Natural killer cell (primary cell): Measurements from ENCODE around the gene CDK5RAP3. TPM values are rescaled to one million over a fixed set of nuclear protein-coding genes. Genes with fewer than 3 reads are reported as not detected.

Source experiments
- ATAC-seq, 3 donors: fragments of 150-1000 bp in 2 of 3; fragments of 200-7000 bp in 1 of 3; cut with Tn5 transposase; 1 replicate in 1 of 3; 2 replicates in 2 of 3; pipeline ENCODE4 v1.10.0; 2021; ENCODE audit warnings: mild to moderate bottlenecking in 2 of 3, moderate library complexity in 2 of 3
- DNase-seq, 2 donors: peaks; one replicate each; pipeline versions ENCODE4 v3.0.0 to v3.0.0-alpha.2; 2013 to 2021; ENCODE audit warnings: mixed read lengths in 1 of 2
- H3K27ac ChIP-seq: one replicate; pipeline ENCODE4 v1.5.1; 2013; ENCODE audit warnings: mild to moderate bottlenecking, low read length
- H3K27me3 ChIP-seq: one replicate; pipeline ENCODE4 v1.6.1; 2013; ENCODE audit warnings: low read length; ENCODE audit not compliant: control insufficient read depth, insufficient read depth
- H3K36me3 ChIP-seq: one replicate; pipeline ENCODE4 v1.6.1; 2013; ENCODE audit warnings: low read length; ENCODE audit not compliant: control insufficient read depth, insufficient read depth
- H3K4me1 ChIP-seq: one replicate; pipeline ENCODE4 v1.6.1; 2013; ENCODE audit warnings: low read length; ENCODE audit not compliant: control insufficient read depth, insufficient read depth
- H3K4me3 ChIP-seq: one replicate; pipeline ENCODE4 v1.5.1; 2013; ENCODE audit warnings: low read length
- H3K9me3 ChIP-seq: one replicate; pipeline ENCODE4 v1.6.1; 2013; ENCODE audit warnings: low read length; ENCODE audit not compliant: control insufficient read depth, insufficient read depth
- H3K27ac Mint-ChIP-seq, 2 donors: one replicate each; pipeline ENCODE4 v1.8.0; 2022; ENCODE audit warnings: mild to moderate bottlenecking in 2 of 2, mixed read lengths in 2 of 2, moderate library complexity in 1 of 2
- H3K27me3 Mint-ChIP-seq, 2 donors: one replicate each; pipeline ENCODE4 v1.8.0; 2022; ENCODE audit warnings: low read depth in 2 of 2, mixed read lengths in 2 of 2
- H3K36me3 Mint-ChIP-seq: one replicate; pipeline ENCODE4 v1.8.0; 2022; ENCODE audit warnings: mixed read lengths
- H3K4me1 Mint-ChIP-seq, 2 donors: one replicate each; pipeline ENCODE4 v1.8.0; 2022; ENCODE audit warnings: mixed read lengths in 2 of 2
- H3K4me3 Mint-ChIP-seq: one replicate; pipeline ENCODE4 v1.8.0; 2022; ENCODE audit warnings: mild to moderate bottlenecking, moderate library complexity, mixed read lengths
- H3K9me3 Mint-ChIP-seq, 2 donors: one replicate each; pipeline ENCODE4 v1.8.0; 2022; ENCODE audit warnings: mixed read lengths in 2 of 2
- WGBS: methylation state at CpG from one replicate; pipeline ENCODE4 v1.1.7; 2013; ENCODE audit warnings: missing lambda C conversion rate; ENCODE audit not compliant: insufficient coverage; 5-methylcytosine and 5-hydroxymethylcytosine counted together
- intact Hi-C: fragments of 100-400 bp; cut with micrococcal nuclease; formaldehyde crosslinking; loops from one replicate; pipeline ENCODE4 v1.14.2; 2022
- total RNA-seq, 4 donors: library from RNA; stranded (reverse); fragments of 120-200 nt in 1 of 4; gene quantifications; one replicate each; pipeline versions ENCODE4 v1.2.3 to v1.2.4, GENCODE V29; 2013 to 2022
- TF ChIP-seq, protein P1 (sequence below): fragments of 200-600 bp; IDR thresholded peaks from one replicate; pipeline ENCODE4 v1.8.0; 2022; ENCODE audit warnings: antibody characterized with exemption

The CDK5RAP3 gene
- total RNA-seq, 3 donors from 2014 or later (not counting 1 experiment from before 2014, with no cell fraction given) = 289 to 300 (median 292) TPM

DNA sequence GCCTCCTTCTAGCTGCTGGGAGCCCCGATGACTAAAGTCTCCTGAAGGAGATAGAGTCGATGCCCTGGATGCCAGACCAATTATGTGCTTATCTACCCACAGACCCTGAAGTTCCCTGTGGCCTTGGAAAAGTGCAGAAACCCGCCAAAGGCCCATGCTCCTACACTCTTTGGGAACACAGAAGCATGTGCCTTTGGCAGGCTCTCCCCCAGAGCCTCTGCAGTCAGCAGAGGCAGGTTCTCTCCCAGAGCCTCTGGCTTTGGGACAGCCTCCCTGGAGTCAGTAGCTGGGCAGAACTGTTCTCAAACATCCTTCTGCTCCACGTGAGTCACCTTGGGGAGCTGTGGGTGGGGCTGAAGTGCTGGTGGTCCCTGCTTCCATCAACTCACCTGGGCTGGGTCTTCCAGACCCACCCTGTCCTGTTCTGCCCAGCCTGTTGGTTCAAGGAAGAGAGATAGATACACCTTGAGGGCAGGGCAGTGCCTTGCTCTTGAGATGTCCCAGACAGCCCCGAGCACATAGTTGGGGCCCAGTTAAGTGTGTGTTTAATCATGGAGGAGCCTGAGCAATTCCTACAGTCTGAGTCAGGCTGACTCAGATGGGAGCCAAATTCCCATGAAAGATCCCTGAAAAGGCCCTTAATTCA, 3.2 kb upstream of the CDK5RAP3 start:
- WGBS = 80% methylated on average over 4 of the region's 5 CpGs
- peaks cover 7 to 24% of the 10 kb centered on the region in 2 donors for H3K4me1 Mint-ChIP-seq

DNA sequence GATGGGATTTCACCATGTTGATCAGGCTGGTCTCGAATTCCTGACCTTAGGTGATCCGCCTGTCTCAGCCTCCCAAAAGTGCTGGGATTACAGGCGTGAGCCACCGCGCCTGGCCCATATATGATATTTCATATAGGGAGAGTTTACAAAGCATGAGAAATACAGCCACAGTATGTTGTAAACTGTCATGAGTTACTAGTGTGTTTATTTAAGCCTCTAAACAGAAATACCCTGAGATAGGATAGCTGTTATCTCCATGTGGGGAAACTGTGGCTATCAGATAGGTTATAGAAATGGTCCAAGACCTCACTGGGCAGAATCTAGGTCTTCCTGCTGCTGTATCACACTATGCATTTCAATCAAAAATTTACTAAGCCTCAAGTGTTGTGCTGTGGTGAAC, 2.1 kb upstream of the CDK5RAP3 start:
- H3K27me3 Mint-ChIP-seq = peaks cover 0 to 4% of the 10 kb centered on the region in 2 donors
- ATAC-seq (no peak), DNase-seq (no peak)
- no peak overlapping the region for H3K4me3 Mint-ChIP-seq
- Histone ChIP-seq H3K4me1 (peaks cover 15% of the 10 kb centered on the region), H3K27me3 (no peaks in the 10 kb centered on the region), H3K36me3 (peaks cover 1% of the 10 kb centered on the region), H3K27ac (no peak overlapping the region), H3K9me3 (no peaks in the 10 kb centered on the region), H3K4me3 (no peak overlapping the region)
- 92% methylated on average over 5 of the region's 5 CpGs for WGBS
- intact Hi-C loops = no loop called here
- peaks cover 2% of the 10 kb centered on the region for H3K36me3 Mint-ChIP-seq
- H3K9me3 Mint-ChIP-seq = no peaks in the 10 kb centered on the region
- peaks cover 14 to 24% of the 10 kb centered on the region in 2 donors for H3K4me1 Mint-ChIP-seq
- TF ChIP-seq, protein P1, sequence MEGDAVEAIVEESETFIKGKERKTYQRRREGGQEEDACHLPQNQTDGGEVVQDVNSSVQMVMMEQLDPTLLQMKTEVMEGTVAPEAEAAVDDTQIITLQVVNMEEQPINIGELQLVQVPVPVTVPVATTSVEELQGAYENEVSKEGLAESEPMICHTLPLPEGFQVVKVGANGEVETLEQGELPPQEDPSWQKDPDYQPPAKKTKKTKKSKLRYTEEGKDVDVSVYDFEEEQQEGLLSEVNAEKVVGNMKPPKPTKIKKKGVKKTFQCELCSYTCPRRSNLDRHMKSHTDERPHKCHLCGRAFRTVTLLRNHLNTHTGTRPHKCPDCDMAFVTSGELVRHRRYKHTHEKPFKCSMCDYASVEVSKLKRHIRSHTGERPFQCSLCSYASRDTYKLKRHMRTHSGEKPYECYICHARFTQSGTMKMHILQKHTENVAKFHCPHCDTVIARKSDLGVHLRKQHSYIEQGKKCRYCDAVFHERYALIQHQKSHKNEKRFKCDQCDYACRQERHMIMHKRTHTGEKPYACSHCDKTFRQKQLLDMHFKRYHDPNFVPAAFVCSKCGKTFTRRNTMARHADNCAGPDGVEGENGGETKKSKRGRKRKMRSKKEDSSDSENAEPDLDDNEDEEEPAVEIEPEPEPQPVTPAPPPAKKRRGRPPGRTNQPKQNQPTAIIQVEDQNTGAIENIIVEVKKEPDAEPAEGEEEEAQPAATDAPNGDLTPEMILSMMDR = no peak
- H3K27ac Mint-ChIP-seq = no peak overlapping the region

More for the DNA sequence above, 3.2 kb upstream of the CDK5RAP3 start:
- ATAC-seq = no peak
- Histone ChIP-seq H3K4me3 (no peak overlapping the region), H3K27ac (no peak overlapping the region), H3K36me3 (no peaks in the 10 kb centered on the region), H3K27me3 (no peaks in the 10 kb centered on the region), H3K4me1 (peaks cover 15% of the 10 kb centered on the region), H3K9me3 (no peaks in the 10 kb centered on the region)
- no peak for DNase-seq
- Mint-ChIP-seq H3K36me3 (no peaks in the 10 kb centered on the region), H3K27me3 (peaks cover 0 to 4% of the 10 kb centered on the region in 2 donors), H3K9me3 (no peaks in the 10 kb centered on the region), H3K27ac (no peak overlapping the region), H3K4me3 (no peak overlapping the region)
- TF ChIP-seq, protein P1 = no peak
- intact Hi-C loops = no loop called here

DNA sequence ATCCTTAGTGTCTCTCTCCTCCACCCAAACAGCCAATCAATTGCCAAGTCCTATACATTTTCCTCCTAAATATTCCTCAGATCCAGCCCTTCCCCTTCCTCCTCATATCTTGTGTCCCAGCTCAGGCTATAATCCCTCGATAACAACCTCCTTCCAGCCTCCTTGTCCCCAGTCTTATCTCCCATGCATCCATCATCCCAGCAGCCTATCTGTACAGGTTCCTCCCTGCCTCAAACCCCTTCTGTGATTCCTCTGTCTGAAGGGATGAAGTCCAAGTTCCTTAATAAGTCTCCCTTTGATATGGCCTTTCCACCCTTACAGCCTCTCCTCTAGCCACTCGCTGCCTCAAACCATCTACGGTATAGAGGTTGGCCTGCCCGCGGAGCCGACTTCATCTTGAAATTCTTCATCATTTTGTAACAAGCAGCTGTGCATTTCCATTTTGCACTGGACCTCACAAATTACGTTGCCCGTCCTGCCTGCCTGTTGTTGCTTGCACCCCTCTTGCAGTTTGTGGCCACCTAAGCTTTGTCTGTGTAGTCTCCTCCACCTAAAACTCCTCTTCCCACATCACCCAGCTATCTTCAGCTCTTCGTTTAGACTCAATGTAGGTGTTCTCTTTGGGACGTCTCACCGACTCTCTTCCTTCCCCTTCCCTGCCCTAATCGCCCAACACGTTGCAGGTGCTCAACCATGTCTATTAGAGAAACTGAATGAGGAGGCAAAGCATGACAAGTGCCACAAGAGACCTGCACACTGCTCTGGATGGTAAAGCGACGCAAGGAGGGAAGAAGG, 786 bp upstream of the CDK5RAP3 start:
- Mint-ChIP-seq H3K27ac (peak overlapping the region; percentile 83 to 87), H3K4me3 (peak overlapping the region; percentile 92), H3K9me3 (no peaks in the 10 kb centered on the region), H3K27me3 (peaks cover 0 to 4% of the 10 kb centered on the region in 2 donors), H3K36me3 (peaks cover 8% of the 10 kb centered on the region), H3K4me1 (peaks cover 14 to 24% of the 10 kb centered on the region in 2 donors)
- ATAC-seq (no peak), DNase-seq (no peak)
- peaks cover 11% of the 10 kb centered on the region for H3K36me3 ChIP-seq
- H3K9me3 ChIP-seq = no peaks in the 10 kb centered on the region
- TF ChIP-seq, protein P1 = no peak
- H3K27me3 ChIP-seq = no peaks in the 10 kb centered on the region
- WGBS = 48% methylated on average over 15 of the region's 15 CpGs
- peak overlapping the region; percentile 24 for H3K4me3 ChIP-seq
- peak overlapping the region; percentile 30 for H3K27ac ChIP-seq
- H3K4me1 ChIP-seq = peaks cover 15% of the 10 kb centered on the region
- intact Hi-C loops = loop anchor here (1.0 to 2.0 kb wide), 5 partner anchors 21 to 129 kb away; partner anchors contain the start of genes NFE2L1, PNPO, SCRN2 and SP2
